Nephron (organoid): ENCODE results near the gene GAS7.
A peak's percentile ranks its signal among the peaks of the same experiment; 100 is the strongest.

ENCODE experiments used
- H3K27ac Mint-ChIP-seq, 3 experiments: 2 replicates each; pipeline ENCODE4 v1.8.0; 2020; ENCODE audit warnings: mixed read lengths in 3 of 3, mild to moderate bottlenecking in 2 of 3, moderate library complexity in 1 of 3
- H3K27me3 Mint-ChIP-seq: 2 replicates; pipeline ENCODE4 v1.8.0; 2021; ENCODE audit warnings: low read depth, mild to moderate bottlenecking, moderate library complexity, mixed read lengths
- H3K36me3 Mint-ChIP-seq: 2 replicates; pipeline ENCODE4 v1.8.0; 2020; ENCODE audit warnings: low read depth, mixed read lengths
- H3K4me1 Mint-ChIP-seq: 2 replicates; pipeline ENCODE4 v1.8.0; 2020; ENCODE audit warnings: mixed read lengths
- H3K4me3 Mint-ChIP-seq, 3 experiments: 2 replicates each; pipeline ENCODE4 v1.8.0; 2020; ENCODE audit warnings: mild to moderate bottlenecking in 3 of 3, mixed read lengths in 3 of 3, moderate library complexity in 2 of 3
- H3K9me3 Mint-ChIP-seq: 2 replicates; pipeline ENCODE4 v1.8.0; 2020; ENCODE audit warnings: mixed read lengths
- TF ChIP-seq, protein P1 (sequence below), 3 experiments: fragments of 200-600 bp; sonication (generic); IDR thresholded peaks; one replicate each; pipeline ENCODE4 v1.5.0; 2021; ENCODE audit warnings: antibody characterized with exemption in 3 of 3; ENCODE audit not compliant: unreplicated experiment in 3 of 3

GAS7 gene

GRCh38 chr17:10116753-10117420 lies 81.5 kb downstream of the GAS7 start:
- Mint-ChIP-seq H3K4me3 (no peak overlapping the region), H3K4me1 (peaks cover 60% of the 10 kb centered on the region)

DNA sequence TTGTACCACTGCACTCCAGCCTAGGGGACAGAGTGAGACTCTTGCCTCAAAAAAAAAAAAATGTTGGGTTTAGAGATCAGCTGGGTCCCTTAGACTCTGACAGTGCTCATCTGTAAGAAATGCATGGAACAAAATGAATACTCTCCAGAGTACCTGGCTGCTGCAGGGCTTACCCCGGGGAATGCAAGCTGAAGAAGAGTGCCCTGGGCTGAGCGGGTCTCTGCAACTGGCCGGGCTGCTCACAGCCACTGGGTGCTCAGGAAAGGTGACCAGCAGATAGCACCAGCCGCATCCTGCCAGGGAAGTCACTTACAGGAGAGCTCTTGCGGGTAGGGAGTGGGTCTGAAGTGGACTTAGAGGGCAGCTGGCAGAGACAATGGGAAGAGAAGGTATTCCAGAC lies 82.1 kb downstream of the GAS7 start:
- Mint-ChIP-seq H3K27me3 (peaks cover 38% of the 10 kb centered on the region), H3K4me3 (no peak overlapping the region), H3K9me3 (no peaks in the 10 kb centered on the region), H3K4me1 (peaks cover 58% of the 10 kb centered on the region), H3K27ac (peak overlapping the region in 1 of 3 experiments; percentile 36), H3K36me3 (no peaks in the 10 kb centered on the region)
- TF ChIP-seq, protein P1, sequence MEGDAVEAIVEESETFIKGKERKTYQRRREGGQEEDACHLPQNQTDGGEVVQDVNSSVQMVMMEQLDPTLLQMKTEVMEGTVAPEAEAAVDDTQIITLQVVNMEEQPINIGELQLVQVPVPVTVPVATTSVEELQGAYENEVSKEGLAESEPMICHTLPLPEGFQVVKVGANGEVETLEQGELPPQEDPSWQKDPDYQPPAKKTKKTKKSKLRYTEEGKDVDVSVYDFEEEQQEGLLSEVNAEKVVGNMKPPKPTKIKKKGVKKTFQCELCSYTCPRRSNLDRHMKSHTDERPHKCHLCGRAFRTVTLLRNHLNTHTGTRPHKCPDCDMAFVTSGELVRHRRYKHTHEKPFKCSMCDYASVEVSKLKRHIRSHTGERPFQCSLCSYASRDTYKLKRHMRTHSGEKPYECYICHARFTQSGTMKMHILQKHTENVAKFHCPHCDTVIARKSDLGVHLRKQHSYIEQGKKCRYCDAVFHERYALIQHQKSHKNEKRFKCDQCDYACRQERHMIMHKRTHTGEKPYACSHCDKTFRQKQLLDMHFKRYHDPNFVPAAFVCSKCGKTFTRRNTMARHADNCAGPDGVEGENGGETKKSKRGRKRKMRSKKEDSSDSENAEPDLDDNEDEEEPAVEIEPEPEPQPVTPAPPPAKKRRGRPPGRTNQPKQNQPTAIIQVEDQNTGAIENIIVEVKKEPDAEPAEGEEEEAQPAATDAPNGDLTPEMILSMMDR (IDR thresholded peaks at IDR 0.05; ENCODE audit: unreplicated experiment in 3 of 3): no peak

More at GRCh38 chr17:10116753-10117420, 81.5 kb downstream of the GAS7 start:
- Mint-ChIP-seq H3K9me3 (no peaks in the 10 kb centered on the region), H3K27ac (peak overlapping the region; percentile 27 to 36 (median 30)), H3K36me3 (no peaks in the 10 kb centered on the region), H3K27me3 (peaks cover 42% of the 10 kb centered on the region)
- TF ChIP-seq, protein P1 (IDR thresholded peaks at IDR 0.05; ENCODE audit: unreplicated experiment in 3 of 3): no peak

GRCh38 chr17:10115536-10115932 lies 82.9 kb downstream of the GAS7 start:
- TF ChIP-seq, protein P1 (IDR thresholded peaks at IDR 0.05; ENCODE audit: unreplicated experiment in 3 of 3): no peak
- H3K9me3 Mint-ChIP-seq: no peaks in the 10 kb centered on the region
- H3K4me3 Mint-ChIP-seq: peak overlapping the region in 1 of 3 experiments; percentile 34
- H3K27ac Mint-ChIP-seq: peak overlapping the region in 2 of 3 experiments; percentile 63 to 91
- H3K36me3 Mint-ChIP-seq: no peaks in the 10 kb centered on the region
- H3K27me3 Mint-ChIP-seq: peaks cover 36% of the 10 kb centered on the region
- H3K4me1 Mint-ChIP-seq: peaks cover 58% of the 10 kb centered on the region

GRCh38 chr17:10114931-10115535 lies 83.4 kb downstream of the GAS7 start:
- H3K36me3 Mint-ChIP-seq: no peaks in the 10 kb centered on the region
- TF ChIP-seq, protein P1 (IDR thresholded peaks at IDR 0.05; ENCODE audit: unreplicated experiment in 3 of 3): no peak
- H3K27me3 Mint-ChIP-seq: peaks cover 31% of the 10 kb centered on the region
- H3K27ac Mint-ChIP-seq: peak overlapping the region; percentile 9 to 91 (median 63)
- peaks cover 58% of the 10 kb centered on the region for H3K4me1 Mint-ChIP-seq
- H3K4me3 Mint-ChIP-seq: peak overlapping the region; percentile 3 to 52 (median 17)
- no peaks in the 10 kb centered on the region for H3K9me3 Mint-ChIP-seq

- H3K27me3 Mint-ChIP-seq: peaks cover 20% of the 10 kb centered on the region
- no peaks in the 10 kb centered on the region for H3K36me3 Mint-ChIP-seq
- peak overlapping the region in 1 of 3 experiments; percentile 13 for H3K4me3 Mint-ChIP-seq
- peak overlapping the region; percentile 13 to 92 (median 89) for H3K27ac Mint-ChIP-seq
- no peaks in the 10 kb centered on the region for H3K9me3 Mint-ChIP-seq
- TF ChIP-seq, protein P1 (IDR thresholded peaks at IDR 0.05; ENCODE audit: unreplicated experiment in 3 of 3): no peak
- H3K4me1 Mint-ChIP-seq: peaks cover 59% of the 10 kb centered on the region
Measured at GRCh38 chr17:10112962-10113361, 85.4 kb downstream of the GAS7 start.
